GM20000 (cell line): ENCODE results near the gene NOS1AP.

Source experiments
- DNase-seq: peaks from one replicate; pipeline ENCODE4 v3.0.0; 2012; ENCODE audit warnings: low spot score
- CTCF ChIP-seq: IDR thresholded peaks from 2 replicates; pipeline ENCODE4 v1.5.1; 2012; ENCODE audit warnings: mild to moderate bottlenecking, control low read depth; ENCODE audit errors: extremely low read depth, missing control alignments

Gene NOS1AP

GRCh38 chr1:162323023-162323422 lies 253.5 kb downstream of the NOS1AP start:
- TF ChIP-seq CTCF, result no peak
- no peak for DNase-seq

GRCh38 chr1:162324396-162324795 lies 254.9 kb downstream of the NOS1AP start:
- DNase-seq, result no peak
- TF ChIP-seq CTCF, result no peak

GRCh38 chr1:162326559-162326958 lies 257.1 kb downstream of the NOS1AP start:
- TF ChIP-seq CTCF, result no peak
- DNase-seq, result no peak

GRCh38 chr1:162327144-162327787 lies 257.8 kb downstream of the NOS1AP start:
- no peak for TF ChIP-seq CTCF
- DNase-seq, result no peak

- DNase-seq, result no peak
- no peak for TF ChIP-seq CTCF
These were observed 258.3 kb downstream of the NOS1AP start for GRCh38 chr1:162327788-162328165.

GRCh38 chr1:162328512-162328911 lies 259.0 kb downstream of the NOS1AP start:
- no peak for TF ChIP-seq CTCF

GRCh38 chr1:162329826-162330225 lies 260.3 kb downstream of the NOS1AP start:
- no peak for TF ChIP-seq CTCF
- DNase-seq, result no peak

More at GRCh38 chr1:162328512-162328911, 259.0 kb downstream of the NOS1AP start:
- DNase-seq, result no peak
